Naive thymus-derived CD4-positive, alpha-beta T cell (primary cell): Measurements from ENCODE around the gene BHLHA15. TPM values are rescaled to one million over a fixed set of nuclear protein-coding genes. Genes with fewer than 3 reads are reported as not detected.
A peak's percentile ranks its signal among the peaks of the same experiment; 100 is the strongest.
"Not testable (repeated sequence)": the region's sequence is repeated elsewhere in the genome, so short reads cannot be mapped to it uniquely, and the experiment has no call there.

Experiments used
- ATAC-seq: fragments of 150-1000 bp; cut with Tn5 transposase; 2 replicates; pipeline ENCODE4 v1.10.0; 2021; ENCODE audit warnings: mild to moderate bottlenecking, moderate library complexity
- CTCF ChIA-PET: fragments of 350-600 bp; sonication (Branson Sonifier 250); formaldehyde crosslinking; loops from one replicate; lab custom pipeline; 2021; ENCODE audit warnings: antibody characterized with exemption; lab: Charles Lee
- POLR2A ChIA-PET: fragments of 350-600 bp; sonication (Branson Sonifier 250); formaldehyde crosslinking; loops from one replicate; lab custom pipeline; 2021; ENCODE audit warnings: antibody characterized with exemption, inconsistent platforms; lab: Charles Lee
- DNase-seq, 9 donors: peaks; one replicate each; pipeline versions ENCODE4 v3.0.0 to v3.0.0-alpha.2; 2020 to 2022; ENCODE audit warnings: mixed read lengths in 1 of 9
- H3K27ac ChIP-seq: one replicate; pipeline ENCODE4 v1.7.0; 2013; ENCODE audit warnings: mild to moderate bottlenecking, low read depth, low read length, moderate library complexity
- H3K27me3 ChIP-seq, 2 donors: one replicate each; pipeline ENCODE4 v1.7.0; 2013; ENCODE audit warnings: low read length in 2 of 2, mild to moderate bottlenecking in 2 of 2, moderate library complexity in 2 of 2; ENCODE audit not compliant: control insufficient read depth in 2 of 2, insufficient read depth in 2 of 2
- H3K36me3 ChIP-seq, 3 experiments: 1 replicate in 2 of 3; 2 replicates in 1 of 3; pipeline ENCODE4 v1.7.0; 2013; ENCODE audit warnings: low read length in 3 of 3, mild to moderate bottlenecking in 3 of 3, moderate library complexity in 1 of 3; ENCODE audit not compliant: insufficient read depth in 3 of 3, control insufficient read depth in 2 of 3
- H3K4me1 ChIP-seq, 2 donors: one replicate each; pipeline ENCODE4 v1.7.0; 2013; ENCODE audit warnings: low read length in 2 of 2, mild to moderate bottlenecking in 2 of 2, moderate library complexity in 1 of 2; ENCODE audit not compliant: control insufficient read depth in 2 of 2, insufficient read depth in 2 of 2
- H3K4me3 ChIP-seq: 2 replicates; pipeline ENCODE4 v1.7.0; 2013; ENCODE audit warnings: mild to moderate bottlenecking, low read length
- H3K9me3 ChIP-seq, 3 experiments: 1 replicate in 2 of 3; 2 replicates in 1 of 3; pipeline ENCODE4 v1.7.0; 2013; ENCODE audit warnings: low read length in 3 of 3; ENCODE audit not compliant: control insufficient read depth in 2 of 3
- H3K27ac Mint-ChIP-seq, 9 donors: one replicate each; pipeline ENCODE4 v1.8.0; 2020 to 2022; ENCODE audit warnings: mixed read lengths in 9 of 9, mild to moderate bottlenecking in 8 of 9, moderate library complexity in 5 of 9, inconsistent platforms in 2 of 9
- H3K27me3 Mint-ChIP-seq, 5 donors: one replicate each; pipeline ENCODE4 v1.8.0; 2021 to 2022; ENCODE audit warnings: mixed read lengths in 5 of 5, mild to moderate bottlenecking in 1 of 5
- H3K36me3 Mint-ChIP-seq, 5 donors: one replicate each; pipeline ENCODE4 v1.8.0; 2020 to 2022; ENCODE audit warnings: mixed read lengths in 5 of 5, mild to moderate bottlenecking in 3 of 5, inconsistent platforms in 1 of 5
- H3K4me1 Mint-ChIP-seq, 7 donors: one replicate each; pipeline ENCODE4 v1.8.0; 2020 to 2022; ENCODE audit warnings: mixed read lengths in 7 of 7, mild to moderate bottlenecking in 3 of 7, inconsistent platforms in 1 of 7
- H3K4me3 Mint-ChIP-seq, 10 donors: one replicate each; pipeline ENCODE4 v1.8.0; 2020 to 2022; ENCODE audit warnings: mild to moderate bottlenecking in 10 of 10, mixed read lengths in 10 of 10, moderate library complexity in 6 of 10, inconsistent platforms in 2 of 10
- H3K9me3 Mint-ChIP-seq, 11 donors: one replicate each; pipeline ENCODE4 v1.8.0; 2020 to 2022; ENCODE audit warnings: mixed read lengths in 11 of 11, mild to moderate bottlenecking in 4 of 11, inconsistent platforms in 1 of 11, moderate library complexity in 1 of 11
- intact Hi-C, 2 donors: fragments of 100-400 bp; cut with micrococcal nuclease; formaldehyde crosslinking; loops; one replicate each; pipeline ENCODE4 v1.15.1; 2023
- polyA plus RNA-seq, 2 donors: library from polyadenylated mRNA; unstranded; fragments of 300-500 nt; fragmentation: Illumina TruSeq; gene quantifications; one replicate each; pipeline ENCODE4 v1.2.3, GENCODE V29; 2021
- total RNA-seq, 6 experiments: library from RNA in 5 of 6; stranded (reverse) in 5 of 6; gene quantifications; 1 replicate in 5 of 6; 2 replicates in 1 of 6; pipeline ENCODE4 v1.2.3 and lab custom pipeline; 2021 to 2026

The BHLHA15 gene
- total and polyA plus RNA-seq, 7 experiments from 2014 or later: 0.39 to 0.80 TPM; not detected in 5

DNA sequence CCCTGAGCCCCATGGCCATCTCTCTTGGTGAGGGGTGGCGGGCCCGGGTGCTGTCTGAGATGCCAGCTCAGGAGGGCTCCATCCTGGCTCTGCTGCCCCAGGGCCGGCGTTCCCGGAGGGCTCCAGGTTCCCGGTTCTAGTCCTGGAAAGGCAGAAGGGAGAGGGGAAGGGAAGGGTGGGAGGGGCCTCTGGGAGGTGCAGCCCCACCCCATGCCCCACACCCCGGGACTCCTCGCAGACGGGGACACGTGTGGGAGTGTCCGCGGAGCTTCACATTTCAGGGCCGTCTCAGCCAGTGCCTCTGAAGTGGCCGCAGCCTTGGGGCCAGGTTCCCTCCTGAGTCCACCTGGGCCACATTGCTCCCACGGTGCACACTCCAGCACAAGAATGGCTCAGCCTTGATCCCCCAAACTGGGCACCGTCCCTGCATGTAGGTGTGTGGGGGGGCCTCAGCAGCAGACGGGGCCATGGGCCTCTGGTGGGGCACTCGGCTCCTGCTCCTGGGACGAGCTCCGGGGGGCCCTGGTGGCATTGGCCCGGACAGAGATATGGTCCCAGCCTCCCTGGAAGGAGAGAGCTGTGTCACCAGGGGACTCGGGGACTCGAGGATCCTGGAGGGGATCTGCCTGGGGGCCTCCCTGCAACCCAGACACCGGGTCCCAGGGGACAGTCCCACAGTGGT, 5.8 kb downstream of the BHLHA15 start:
- no peaks in the 10 kb centered on the region for H3K4me1 ChIP-seq
- H3K27me3 ChIP-seq: no peaks in the 10 kb centered on the region
- no peak overlapping the region for H3K4me3 ChIP-seq
- DNase-seq (no peak), ATAC-seq (no peak)
- H3K36me3 ChIP-seq: peaks cover 0 to 33% (median 7%) of the 10 kb centered on the region in 3 experiments
- peak overlapping the region in 1 of 9 donors; percentile 25 for H3K27ac Mint-ChIP-seq
- no peaks in the 10 kb centered on the region for H3K27me3 Mint-ChIP-seq
- H3K36me3 Mint-ChIP-seq: peaks cover 3 to 32% (median 8%) of the 10 kb centered on the region in 5 donors
- POLR2A ChIA-PET: no interaction called here
- intact Hi-C loops: no loop called here
- peaks cover 13 to 25% (median 19%) of the 10 kb centered on the region in 7 donors for H3K4me1 Mint-ChIP-seq
- H3K27ac ChIP-seq: no peak overlapping the region
- no peaks in the 10 kb centered on the region for H3K9me3 ChIP-seq
- H3K4me3 Mint-ChIP-seq: no peak overlapping the region
- H3K9me3 Mint-ChIP-seq: no peaks in the 10 kb centered on the region
- CTCF ChIA-PET: no interaction called here

- ChIA-PET CTCF (no interaction called here), POLR2A (no interaction called here)
- Mint-ChIP-seq H3K27ac (peak overlapping the region in 8 of 9 donors; percentile 48 to 87 (median 76)), H3K36me3 (peaks cover 3 to 32% (median 8%) of the 10 kb centered on the region in 5 donors), H3K27me3 (no peaks in the 10 kb centered on the region), H3K9me3 (no peaks in the 10 kb centered on the region), H3K4me1 (peaks cover 13 to 25% (median 19%) of the 10 kb centered on the region in 7 donors), H3K4me3 (peak overlapping the region in 8 of 10 donors; percentile 5 to 69 (median 42))
- intact Hi-C loops: no loop called here
- Histone ChIP-seq H3K4me3 (no peak overlapping the region), H3K27me3 (no peaks in the 10 kb centered on the region), H3K36me3 (peaks cover 0 to 41% (median 7%) of the 10 kb centered on the region in 3 experiments), H3K4me1 (no peaks in the 10 kb centered on the region), H3K27ac (peak overlapping the region; percentile 34), H3K9me3 (no peaks in the 10 kb centered on the region)
- ATAC-seq: peak; percentile 9
- DNase-seq: no peak
These were observed 6.7 kb downstream of the BHLHA15 start for GRCh38 chr7:98217623-98218582.

DNA sequence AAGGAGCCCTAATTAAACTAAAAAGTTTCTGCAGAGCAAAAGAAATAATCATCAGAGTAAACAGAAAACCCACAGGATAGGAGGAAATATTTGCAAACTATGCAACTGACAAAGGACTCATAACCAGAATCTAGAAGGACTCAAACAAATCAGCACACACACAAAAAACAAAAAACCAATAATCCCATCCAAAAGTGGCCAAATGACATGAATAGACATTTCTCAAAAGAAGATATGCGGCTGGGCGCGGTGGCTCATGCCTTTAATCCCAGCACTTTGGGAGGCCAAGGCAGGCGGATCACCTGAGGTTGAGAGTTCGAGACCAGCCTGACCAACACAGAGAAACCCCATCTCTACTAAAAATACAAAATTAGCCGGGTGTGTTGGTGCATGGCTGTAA, 8.1 kb downstream of the BHLHA15 start:
- H3K27me3 Mint-ChIP-seq, intact Hi-C loops, H3K27ac ChIP-seq, H3K9me3 Mint-ChIP-seq, POLR2A ChIA-PET, H3K9me3 ChIP-seq, CTCF ChIA-PET, H3K4me3 ChIP-seq, H3K27me3 ChIP-seq, DNase-seq, ATAC-seq, H3K4me1 ChIP-seq: not testable (repeated sequence)
- Mint-ChIP-seq H3K36me3 (peaks cover 3 to 32% (median 8%) of the 10 kb centered on the region in 5 donors), H3K4me1 (peaks cover 13 to 20% (median 17%) of the 10 kb centered on the region in 7 donors), H3K4me3 (peak overlapping the region in 6 of 10 donors; percentile 5 to 60 (median 14)), H3K27ac (peak overlapping the region in 7 of 9 donors; percentile 48 to 86 (median 70))
- H3K36me3 ChIP-seq: peaks cover 0 to 53% (median 7%) of the 10 kb centered on the region in 3 experiments

DNA sequence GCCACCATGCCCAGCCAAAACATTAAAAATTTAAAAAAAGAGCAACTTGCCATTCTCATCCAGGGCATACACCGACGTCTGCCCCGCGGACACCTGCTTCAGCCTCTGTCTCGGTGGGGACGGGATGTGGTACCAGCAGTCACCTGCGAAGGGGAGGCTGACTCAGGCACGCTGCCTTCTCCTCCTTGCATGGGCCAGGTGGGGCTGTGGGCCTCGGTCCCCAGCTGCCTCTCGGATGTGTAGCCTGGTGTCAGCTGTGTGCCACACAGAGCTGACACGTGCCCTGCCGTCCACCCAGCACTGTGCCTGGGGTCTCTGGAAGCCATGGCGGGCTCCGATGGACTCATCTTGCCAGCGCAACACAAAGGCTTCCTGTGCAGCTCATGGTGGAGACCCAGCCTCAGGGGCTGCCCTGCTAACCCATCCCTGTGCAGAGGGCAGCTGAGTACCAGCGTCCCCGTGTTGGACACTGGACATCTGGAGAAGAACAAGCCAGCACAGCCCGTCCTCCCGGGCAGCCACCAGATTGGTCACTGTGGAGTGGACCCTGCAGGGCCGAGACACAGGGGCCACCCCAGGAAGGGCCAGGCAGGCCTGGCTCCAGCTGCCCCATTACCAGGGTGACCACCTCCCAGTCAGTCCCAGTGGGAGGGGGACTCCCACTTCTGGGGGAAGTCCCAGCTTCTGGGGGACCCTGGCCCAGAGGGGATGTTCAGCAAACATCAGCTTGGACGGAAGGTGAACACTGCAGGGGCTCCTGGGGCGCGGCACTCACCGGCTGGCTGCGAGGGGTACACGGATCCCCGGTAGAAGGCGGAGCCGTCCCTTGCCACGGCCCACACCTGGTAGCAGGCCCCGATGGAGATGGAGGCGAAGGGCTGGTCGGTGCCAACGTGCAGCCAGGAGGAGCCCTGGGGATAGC, 10.6 kb downstream of the BHLHA15 start:
- H3K36me3 ChIP-seq: peaks cover 0 to 69% (median 15%) of the 10 kb centered on the region in 3 experiments

DNA sequence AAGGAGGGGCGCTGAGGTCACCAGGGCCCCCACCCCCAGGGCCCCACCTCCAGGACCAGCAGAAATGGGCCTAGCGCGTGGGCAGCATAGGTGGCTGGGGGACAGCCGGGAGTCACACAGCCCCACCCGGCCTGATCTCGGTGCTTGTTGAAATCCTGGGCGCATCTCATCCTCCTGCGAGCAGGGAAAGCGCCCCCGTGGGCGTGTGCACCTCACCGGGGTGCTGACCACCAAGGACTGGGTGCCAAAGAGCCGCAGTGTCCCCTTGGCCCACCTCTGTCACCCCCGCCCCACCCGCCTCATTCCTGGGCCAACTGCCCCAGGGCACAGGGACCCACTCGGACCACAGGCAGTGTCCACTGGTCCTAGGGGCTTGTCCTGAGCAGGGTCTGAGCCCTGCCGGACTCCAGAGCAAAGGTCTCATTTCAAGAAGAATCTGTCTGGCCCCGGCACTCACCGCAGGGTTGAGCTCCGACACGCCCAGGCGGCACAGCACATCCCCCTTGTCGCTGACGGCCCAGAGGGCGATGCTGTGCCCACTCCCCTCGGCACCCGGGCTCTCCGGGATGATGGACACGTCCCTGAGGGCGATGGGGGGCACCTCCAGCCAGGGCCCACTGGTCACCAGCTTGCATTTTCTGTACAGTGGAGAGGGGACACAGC, 11.4 kb downstream of the BHLHA15 start:
- Mint-ChIP-seq H3K9me3 (no peaks in the 10 kb centered on the region), H3K36me3 (peaks cover 6 to 33% (median 12%) of the 10 kb centered on the region in 5 donors), H3K4me3 (no peak overlapping the region), H3K4me1 (peaks cover 13 to 20% (median 19%) of the 10 kb centered on the region in 7 donors), H3K27me3 (no peaks in the 10 kb centered on the region), H3K27ac (no peak overlapping the region)
- DNase-seq: no peak
- ChIA-PET POLR2A (no interaction called here), CTCF (no interaction called here)
- no peak overlapping the region for H3K4me3 ChIP-seq
- peaks cover 0 to 68% (median 15%) of the 10 kb centered on the region in 3 experiments for H3K36me3 ChIP-seq
- ATAC-seq: no peak
- intact Hi-C loops: no loop called here
- no peaks in the 10 kb centered on the region for H3K27me3 ChIP-seq
- H3K9me3 ChIP-seq: no peaks in the 10 kb centered on the region
- no peak overlapping the region for H3K27ac ChIP-seq
- H3K4me1 ChIP-seq: no peaks in the 10 kb centered on the region

More for the DNA sequence above, 10.6 kb downstream of the BHLHA15 start:
- H3K4me3 Mint-ChIP-seq: no peak overlapping the region
- no peak overlapping the region for H3K27ac ChIP-seq
- DNase-seq (no peak), ATAC-seq (peak; percentile 8)
- peaks cover 13 to 20% (median 19%) of the 10 kb centered on the region in 7 donors for H3K4me1 Mint-ChIP-seq
- H3K4me1 ChIP-seq: no peaks in the 10 kb centered on the region
- H3K27me3 Mint-ChIP-seq: no peaks in the 10 kb centered on the region
- H3K4me3 ChIP-seq: no peak overlapping the region
- H3K27me3 ChIP-seq: no peaks in the 10 kb centered on the region
- CTCF ChIA-PET: no interaction called here
- no peaks in the 10 kb centered on the region for H3K9me3 Mint-ChIP-seq
- H3K36me3 Mint-ChIP-seq: peaks cover 6 to 33% (median 12%) of the 10 kb centered on the region in 5 donors
- intact Hi-C loops: no loop called here
- peak overlapping the region in 1 of 9 donors; percentile 14 for H3K27ac Mint-ChIP-seq
- H3K9me3 ChIP-seq: no peaks in the 10 kb centered on the region
- POLR2A ChIA-PET: no interaction called here
